NCI-H2227 (cell line): Measurements from ENCODE around the gene ADAP1.

Experiments used
- DNase-seq: peaks from one replicate; lab custom pipeline; 2025; ENCODE audit not compliant: unreplicated experiment; lab: John Stamatoyannopoulos, UW

ADAP1 gene

GRCh38 chr7:896346-897075, 58.0 kb downstream of the ADAP1 start:
- DNase-seq: no peak

- DNase-seq: no peak
Measured at GRCh38 chr7:895451-896052, 58.9 kb downstream of the ADAP1 start.

GRCh38 chr7:894927-895450, 59.5 kb downstream of the ADAP1 start:
- DNase-seq: no peak

- no peak for DNase-seq
Measured at GRCh38 chr7:894164-894867, 60.2 kb downstream of the ADAP1 start.

DNA sequence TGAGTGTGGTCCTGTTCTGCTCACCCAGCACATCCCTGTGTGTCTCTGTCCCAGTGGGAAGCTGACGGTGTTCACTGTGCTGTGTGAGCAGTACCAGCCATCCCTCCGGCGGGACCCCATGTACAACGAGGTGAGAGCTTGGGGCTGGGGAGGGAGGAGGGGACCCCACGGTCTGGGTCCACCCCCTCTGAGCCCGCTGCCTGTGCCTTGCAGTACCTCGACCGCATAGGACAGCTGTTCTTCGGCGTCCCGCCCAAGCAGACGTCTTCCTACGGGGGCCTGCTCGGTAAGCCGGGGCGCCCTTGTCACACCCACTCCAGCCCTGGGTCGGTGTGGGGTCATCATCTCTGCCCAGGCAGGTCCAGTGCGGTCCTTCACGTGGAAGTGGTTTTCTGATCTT, 60.8 kb downstream of the ADAP1 start:
- DNase-seq: no peak

DNA sequence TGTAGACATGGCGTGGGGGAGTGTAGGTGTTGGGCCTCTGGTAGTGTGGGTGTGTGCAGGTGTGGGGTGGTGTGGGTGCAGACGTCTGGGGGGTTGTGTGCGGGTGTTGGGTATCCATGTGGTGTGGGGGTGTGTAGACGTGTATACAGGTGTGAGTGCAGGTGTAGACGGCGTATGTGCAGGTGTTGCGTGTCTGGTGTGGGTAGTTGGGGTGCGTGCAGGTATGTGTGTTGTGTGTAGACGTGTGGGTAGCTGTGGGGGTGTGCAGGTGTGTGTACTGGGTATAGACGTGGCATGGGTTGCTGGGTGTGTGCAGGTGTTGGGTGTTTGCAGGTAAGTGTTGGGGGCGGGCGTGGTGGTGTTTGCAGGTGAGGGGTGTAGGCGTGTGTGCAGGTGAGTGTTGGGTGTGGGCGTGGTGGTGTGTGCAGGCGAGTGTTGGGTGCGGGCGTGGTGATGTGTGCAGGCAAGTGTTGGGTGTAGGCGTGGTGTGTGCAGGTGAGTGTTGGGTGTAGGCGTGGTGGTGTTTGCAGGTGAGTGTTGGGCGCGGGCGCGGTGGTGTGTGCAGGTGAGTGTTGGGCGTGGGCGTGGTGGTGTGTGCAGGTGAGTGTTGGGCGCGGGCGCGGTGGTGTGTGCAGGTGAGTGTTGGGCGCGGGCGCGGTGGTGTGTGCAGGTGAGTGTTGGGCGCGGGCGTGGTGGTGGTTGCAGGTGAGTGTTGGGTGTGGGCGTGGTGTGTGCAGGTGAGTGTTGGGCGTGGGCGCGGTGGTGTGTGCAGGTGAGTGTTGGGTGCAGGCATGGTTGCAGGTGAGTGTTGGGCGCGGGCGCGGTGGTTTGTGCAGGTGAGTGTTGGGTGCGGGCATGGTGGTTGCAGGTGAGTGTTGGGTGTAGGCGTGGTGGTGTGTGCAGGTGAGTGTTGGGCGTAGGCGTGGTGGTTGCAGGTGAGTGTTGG, 61.6 kb downstream of the ADAP1 start:
- no peak for DNase-seq

GRCh38 chr7:891805-892204, 62.7 kb downstream of the ADAP1 start:
- DNase-seq: no peak

GRCh38 chr7:891291-891690, 63.2 kb downstream of the ADAP1 start:
- DNase-seq: no peak

GRCh38 chr7:890868-891267, 63.6 kb downstream of the ADAP1 start:
- no peak for DNase-seq

DNA sequence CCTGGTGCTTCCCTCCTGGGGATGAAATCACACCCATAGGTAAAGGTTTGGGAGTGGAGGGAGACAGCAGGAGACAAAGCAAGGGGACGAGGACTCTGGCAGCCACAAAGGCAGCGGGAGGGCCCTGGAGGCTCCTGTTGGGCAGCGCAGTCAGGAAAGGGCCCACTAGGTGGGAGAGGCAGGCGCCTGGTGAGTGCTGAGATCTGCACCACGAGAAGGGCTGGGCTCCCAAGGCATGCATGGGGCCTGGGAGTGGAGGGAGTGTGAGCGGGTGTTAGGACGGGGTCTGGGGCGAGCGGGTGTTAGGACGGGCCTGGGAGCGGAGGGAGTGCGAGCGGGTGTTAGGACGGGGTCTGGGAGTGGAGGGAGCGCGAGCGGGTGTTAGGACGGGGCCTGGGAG, 65.1 kb downstream of the ADAP1 start:
- no peak for DNase-seq

DNA sequence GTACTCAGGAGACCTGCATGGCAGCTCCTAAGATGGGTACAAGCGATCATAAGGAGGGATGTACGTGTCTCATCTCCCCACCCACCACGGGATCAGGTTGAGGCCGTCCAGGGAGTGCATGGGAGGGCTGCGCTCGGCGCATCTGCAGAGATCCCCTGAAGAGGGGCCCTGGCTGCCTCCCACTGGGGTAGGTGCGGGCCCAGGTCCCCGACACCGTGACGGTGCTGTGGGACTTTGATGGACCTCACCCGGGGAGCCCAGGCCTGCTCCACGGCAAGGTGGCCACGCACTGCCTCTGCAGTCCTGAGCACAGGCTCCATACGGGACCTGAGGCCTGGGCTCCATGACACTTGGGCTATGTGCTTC, 65.5 kb downstream of the ADAP1 start:
- DNase-seq: no peak

DNA sequence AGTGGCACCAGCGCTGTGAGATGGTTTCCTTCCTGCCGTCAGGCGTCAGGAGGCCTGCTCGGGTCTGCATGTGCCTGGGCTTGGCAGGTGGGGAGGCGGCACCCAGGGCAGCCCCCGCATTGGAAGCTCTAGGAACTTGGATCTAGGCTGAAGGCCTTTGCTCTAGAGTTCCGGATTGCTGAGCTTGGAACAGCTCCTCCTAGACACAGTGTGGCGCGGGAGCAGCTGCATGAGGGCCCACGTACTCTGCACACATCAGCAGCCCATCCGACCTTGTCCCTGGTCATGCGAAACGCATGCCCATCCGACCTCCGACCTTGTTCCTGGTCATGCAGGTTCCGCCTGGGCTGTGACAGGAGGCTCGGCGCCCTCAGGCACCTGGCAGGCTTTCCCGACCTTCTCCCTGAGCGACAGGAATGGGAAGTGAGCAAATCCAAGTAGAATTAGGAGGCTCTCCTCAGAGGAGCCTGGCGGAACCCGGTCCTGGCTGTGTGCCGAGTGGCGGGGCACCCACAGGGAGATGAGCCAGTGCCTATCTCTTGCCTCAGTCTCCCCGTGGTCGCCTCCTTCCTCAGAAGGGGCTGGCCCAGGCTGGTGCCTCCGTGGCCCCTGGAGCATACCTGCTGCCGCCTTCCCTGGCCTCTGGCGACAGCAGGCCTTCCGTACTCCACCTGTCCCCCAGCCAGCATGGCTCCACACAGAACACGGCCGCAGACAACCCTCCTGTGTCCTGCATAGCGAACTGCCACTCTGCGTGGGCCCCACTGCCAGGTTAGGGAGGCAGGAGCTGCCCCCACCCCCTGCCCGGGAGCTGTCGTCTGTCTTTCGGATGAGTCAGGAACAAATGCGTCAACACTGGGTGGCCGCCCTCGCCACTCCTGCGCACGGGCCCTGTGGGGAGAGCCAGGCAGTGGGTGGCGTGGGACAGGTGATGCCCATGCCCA, 66.1 kb downstream of the ADAP1 start:
- DNase-seq: no peak

- no peak for DNase-seq
Measured at GRCh38 chr7:887488-887820, 67.0 kb downstream of the ADAP1 start.

DNA sequence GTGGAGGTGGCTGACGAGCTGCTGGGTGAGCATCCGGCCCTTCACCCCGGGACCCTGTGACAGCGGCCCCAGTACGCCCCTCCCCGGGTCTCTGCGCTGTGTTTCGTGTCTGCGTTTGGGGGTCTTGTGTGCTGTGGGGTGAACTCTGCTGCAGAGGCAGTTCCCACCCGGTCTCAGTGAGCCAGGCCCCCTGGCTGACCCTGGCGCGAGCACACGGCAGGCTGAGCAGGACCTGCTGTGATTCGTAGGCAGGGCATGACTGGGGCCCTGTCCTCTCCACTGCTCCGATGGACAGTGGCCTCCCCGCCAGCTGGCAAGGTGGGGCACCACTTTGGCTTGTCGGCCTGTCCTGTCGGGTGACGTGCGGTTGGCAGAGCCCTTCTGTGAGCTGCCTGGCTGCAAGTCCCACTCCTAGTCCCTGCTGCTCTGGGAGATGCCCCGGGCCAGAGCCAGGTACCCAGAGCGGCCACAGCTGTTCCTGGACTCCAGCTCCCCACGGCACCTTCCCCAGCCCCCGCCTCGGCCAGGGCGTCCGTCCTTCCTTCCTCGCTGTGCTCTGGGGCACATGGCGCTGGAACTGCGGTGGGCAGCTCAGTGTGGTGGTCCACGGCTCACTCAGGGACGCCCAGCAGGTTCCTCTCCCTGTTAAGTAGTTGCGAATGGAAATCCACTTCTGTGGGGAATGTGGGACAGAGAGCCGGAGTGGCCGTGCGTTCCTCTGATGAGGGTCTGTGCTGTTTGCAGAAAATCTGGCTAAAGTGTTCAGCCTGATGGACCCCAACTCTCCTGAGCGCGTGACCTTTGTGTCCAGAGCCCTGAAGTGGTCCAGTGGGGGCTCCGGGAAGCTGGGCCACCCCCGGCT, 67.6 kb downstream of the ADAP1 start:
- no peak for DNase-seq

DNA sequence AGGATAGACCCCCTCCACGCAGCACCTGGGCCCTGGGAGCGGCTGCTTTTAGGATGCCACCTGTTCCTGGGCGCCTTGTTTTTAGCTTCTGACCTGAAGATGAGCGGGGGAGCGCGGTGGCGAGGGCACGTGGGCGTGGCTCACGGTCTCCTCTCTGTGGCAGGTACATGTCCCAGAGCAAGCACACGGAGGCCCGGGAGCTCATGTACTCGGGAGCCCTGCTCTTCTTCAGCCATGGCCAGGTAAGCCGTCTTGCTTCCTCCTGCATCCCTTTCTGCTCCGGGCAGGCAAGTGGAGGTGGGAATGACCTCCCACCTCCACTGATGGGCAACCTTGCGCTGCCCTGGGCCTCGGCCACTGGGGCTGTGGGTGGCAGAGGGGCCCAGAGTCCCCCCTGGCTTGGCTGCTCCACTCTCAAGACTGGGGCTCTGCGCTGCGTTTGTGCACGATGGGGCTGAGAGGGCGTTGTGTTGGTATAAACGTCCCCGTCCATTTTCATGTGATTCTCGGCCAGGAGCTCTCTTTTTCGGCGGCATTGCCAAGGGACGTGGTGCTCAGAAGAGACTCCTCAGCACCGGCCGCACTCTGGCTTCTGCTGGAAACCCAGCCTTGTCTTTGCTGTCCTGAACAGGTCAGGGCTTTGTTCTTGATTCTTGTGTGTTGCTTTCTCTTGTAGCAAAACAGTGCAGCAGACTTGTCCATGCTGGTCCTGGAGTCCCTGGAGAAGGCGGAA, 68.4 kb downstream of the ADAP1 start:
- DNase-seq: no peak

DNA sequence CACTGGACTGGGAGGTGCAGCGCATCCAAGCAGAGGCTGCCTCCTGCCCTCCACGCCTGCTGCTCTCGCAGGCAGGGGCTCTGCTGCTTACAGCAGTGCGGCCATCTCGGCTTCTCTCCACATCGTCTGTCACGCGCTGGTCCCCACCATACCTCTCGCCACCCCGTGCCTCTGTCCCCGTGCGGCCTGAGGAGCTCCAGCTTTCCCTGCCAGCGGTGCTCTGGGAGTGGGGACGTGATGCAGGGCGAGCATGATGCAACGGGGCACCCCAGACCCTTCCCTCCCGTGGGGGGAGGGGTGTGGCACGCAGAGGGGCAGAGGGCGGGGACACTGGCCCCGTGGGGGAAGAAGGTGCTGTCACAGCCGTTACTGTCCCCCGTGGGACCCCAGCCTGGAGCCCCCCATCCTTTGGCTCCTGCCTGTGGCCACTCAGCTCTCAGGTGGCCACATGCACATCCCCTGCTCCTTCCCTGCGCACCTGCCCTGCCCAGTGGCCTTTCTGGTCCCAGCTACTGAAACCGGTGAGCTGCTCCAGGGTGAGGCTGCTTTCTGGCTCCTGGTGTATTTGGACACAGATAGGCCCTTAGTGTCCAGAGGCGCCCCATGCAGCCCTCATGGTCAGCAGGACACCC, 69.1 kb downstream of the ADAP1 start:
- DNase-seq: no peak

DNA sequence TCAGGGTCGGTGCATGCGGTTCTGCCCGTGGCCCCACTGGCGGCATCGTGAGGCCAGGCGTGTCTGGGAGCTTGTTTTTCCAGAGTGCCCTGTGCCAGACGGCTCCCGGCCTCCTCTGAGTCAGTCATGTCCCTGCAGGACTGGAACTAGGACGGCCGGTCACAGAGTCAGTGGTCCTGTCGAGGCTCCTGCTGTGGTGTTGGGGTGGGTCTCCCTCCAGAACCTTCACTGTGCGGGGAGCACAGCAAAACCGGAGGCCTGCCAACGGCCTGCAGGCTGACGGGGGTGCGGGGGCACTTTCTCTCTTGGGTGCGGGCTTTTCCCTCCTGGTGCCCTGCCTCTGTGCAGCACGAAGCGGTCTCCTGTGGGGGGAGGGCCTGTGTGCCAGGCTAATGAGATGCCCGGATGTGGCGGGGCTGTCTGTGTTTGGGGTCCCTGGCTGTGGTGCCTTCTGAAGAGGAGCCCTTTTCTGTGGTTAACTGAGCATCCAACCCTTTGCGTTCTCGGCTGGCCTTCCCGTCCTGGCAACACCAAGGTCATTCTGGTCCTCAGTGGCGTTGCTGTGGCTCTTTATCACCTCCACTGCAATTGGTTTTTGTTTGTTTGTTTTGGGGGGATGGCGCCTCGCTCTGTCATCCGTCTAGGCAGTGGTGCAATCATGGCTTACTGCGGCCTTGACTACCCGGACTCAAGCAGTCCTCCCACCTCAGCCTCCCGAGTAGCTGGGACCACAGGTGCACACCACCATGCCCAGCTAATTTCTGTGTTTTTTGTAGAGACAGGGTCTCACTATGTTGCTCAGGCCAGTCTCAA, 70.1 kb downstream of the ADAP1 start:
- DNase-seq: no peak
